CD4-positive, alpha-beta T cell treated with Interleukin-17A for 4 hours (primary cell): ENCODE data around the gene TMPRSS9.
"Not testable (repeated sequence)": the region's sequence is repeated elsewhere in the genome, so short reads cannot be mapped to it uniquely, and the experiment has no call there.

Experiments used
- DNase-seq: peaks from one replicate; pipeline ENCODE4 v3.0.0-alpha.2; 2020; ENCODE audit warnings: mixed read lengths

Gene TMPRSS9

GRCh38 chr19:2441096-2441752 lies 81.2 kb downstream of the TMPRSS9 start:
- DNase-seq: no peak

GRCh38 chr19:2443116-2443784 lies 83.2 kb downstream of the TMPRSS9 start:
- no peak for DNase-seq

- no peak for DNase-seq
These were observed 83.7 kb downstream of the TMPRSS9 start for GRCh38 chr19:2443785-2444182.

- DNase-seq: no peak
These were observed 84.4 kb downstream of the TMPRSS9 start for GRCh38 chr19:2444251-2445002.

- peak; percentile 41 for DNase-seq
These were observed 86.3 kb downstream of the TMPRSS9 start for GRCh38 chr19:2446381-2446780.

- DNase-seq: no peak
These were observed 89.0 kb downstream of the TMPRSS9 start for GRCh38 chr19:2449019-2449418.

- no peak for DNase-seq
These were observed 91.1 kb downstream of the TMPRSS9 start for GRCh38 chr19:2451138-2451537.

- DNase-seq: no peak
These were observed 91.7 kb downstream of the TMPRSS9 start for GRCh38 chr19:2451741-2452140.

GRCh38 chr19:2453431-2454025 lies 93.5 kb downstream of the TMPRSS9 start:
- no peak for DNase-seq

GRCh38 chr19:2454199-2454961 lies 94.3 kb downstream of the TMPRSS9 start:
- DNase-seq: no peak

GRCh38 chr19:2454962-2455850 lies 95.1 kb downstream of the TMPRSS9 start:
- DNase-seq: no peak

- peak; percentile 50 for DNase-seq
These were observed 95.9 kb downstream of the TMPRSS9 start for GRCh38 chr19:2455851-2456570.

GRCh38 chr19:2457394-2458037 lies 97.5 kb downstream of the TMPRSS9 start:
- DNase-seq: no peak

GRCh38 chr19:2458054-2458453 lies 98.0 kb downstream of the TMPRSS9 start:
- DNase-seq: no peak

GRCh38 chr19:2458776-2459175 lies 98.7 kb downstream of the TMPRSS9 start:
- not testable (repeated sequence) for DNase-seq

GRCh38 chr19:2460245-2460644 lies 100.2 kb downstream of the TMPRSS9 start:
- no peak for DNase-seq

GRCh38 chr19:2461751-2462634 lies 101.9 kb downstream of the TMPRSS9 start:
- DNase-seq: peak; percentile 70

- DNase-seq: no peak
These were observed 102.8 kb downstream of the TMPRSS9 start for GRCh38 chr19:2462635-2463421.
